IMR-90 (cell line): Measurements from ENCODE around the gene HMGXB3. TPM values are rescaled to one million over a fixed set of nuclear protein-coding genes. Genes with fewer than 3 reads are reported as not detected.

Experiments used
- ATAC-seq: fragments of 200-7000 bp; cut with Tn5 transposase; 2 replicates; pipeline ENCODE4 v1.9.1; 2020; ENCODE audit warnings: low read depth, mild to moderate bottlenecking, moderate library complexity
- BruUV-seq: library from RNA; stranded (reverse); fragments of 400-500 nt; replicated peaks from 2 replicates; lab custom pipeline; 2021; lab: Mats Ljungman, UMichigan
- CTCF ChIA-PET: fragments of 300-600 bp; formaldehyde crosslinking; extraction: SDS; loops from one replicate; lab custom pipeline; 2021; ENCODE audit warnings: antibody characterized with exemption; lab: Yijun Ruan, JAX
- POLR2A ChIA-PET: fragments of 300-600 bp; sonication (Branson Sonifier 250); formaldehyde crosslinking; loops from one replicate; lab custom pipeline; 2022; ENCODE audit warnings: antibody characterized with exemption; ENCODE audit not compliant: unreplicated experiment; lab: Charles Lee
- DNase-seq: peaks from one replicate; pipeline ENCODE4 v3.0.0; 2013
- H2AFZ ChIP-seq: replicated peaks from 2 replicates; pipeline ENCODE3; 2013; ENCODE audit warnings: low read length, mild to moderate bottlenecking; ENCODE audit not compliant: poor library complexity
- H2AK5ac ChIP-seq: 2 replicates; pipeline ENCODE4 v1.6.1; 2013; ENCODE audit warnings: low read depth, low read length, inconsistent platforms
- H2AK9ac ChIP-seq: replicated peaks from 2 replicates; pipeline ENCODE3; 2013; ENCODE audit warnings: mild to moderate bottlenecking, low read depth, low read length, moderate library complexity; ENCODE audit not compliant: poor library complexity
- H2BK120ac ChIP-seq: 2 replicates; pipeline ENCODE4 v1.6.1; 2013; ENCODE audit warnings: low read depth, low read length, inconsistent platforms
- H2BK15ac ChIP-seq: 3 replicates; pipeline ENCODE4 v1.6.1; 2013; ENCODE audit warnings: low read depth, low read length, inconsistent platforms
- H2BK20ac ChIP-seq: 2 replicates; pipeline ENCODE4 v1.6.1; 2013; ENCODE audit warnings: low read depth, mild to moderate bottlenecking, inconsistent platforms, low read length, moderate library complexity
- H2BK5ac ChIP-seq: 2 replicates; pipeline ENCODE4 v1.6.1; 2013; ENCODE audit warnings: mild to moderate bottlenecking, low read depth, low read length, inconsistent platforms; ENCODE audit not compliant: poor library complexity, severe bottlenecking
- H3K14ac ChIP-seq: replicated peaks from 2 replicates; pipeline ENCODE4 v1.6.1; 2013; ENCODE audit warnings: low read depth, low read length, inconsistent platforms
- H3K18ac ChIP-seq: 2 replicates; pipeline ENCODE4 v1.6.1; 2013; ENCODE audit warnings: low read depth, low read length, control low read depth
- H3K23ac ChIP-seq: 2 replicates; pipeline ENCODE4 v1.6.1; 2013; ENCODE audit warnings: low read depth, low read length, inconsistent platforms
- H3K27ac ChIP-seq: 2 replicates; pipeline ENCODE4 v1.5.1; 2013; ENCODE audit warnings: mild to moderate bottlenecking, control low read depth, low read length; ENCODE audit not compliant: insufficient read depth
- H3K27me3 ChIP-seq: 2 replicates; pipeline ENCODE4 v1.6.1; 2013; ENCODE audit warnings: low read length; ENCODE audit not compliant: control insufficient read depth, insufficient read depth
- H3K36me3 ChIP-seq: 2 replicates; pipeline ENCODE4 v1.6.1; 2013; ENCODE audit warnings: low read length, mixed read lengths; ENCODE audit not compliant: control insufficient read depth, insufficient read depth
- H3K4ac ChIP-seq: 2 replicates; pipeline ENCODE4 v1.6.1; 2013; ENCODE audit warnings: low read depth, low read length, inconsistent platforms
- H3K4me1 ChIP-seq: 2 replicates; pipeline ENCODE4 v1.6.1; 2013; ENCODE audit warnings: low read length, mixed read lengths; ENCODE audit not compliant: control insufficient read depth, insufficient read depth
- H3K4me2 ChIP-seq: 2 replicates; pipeline ENCODE4 v1.6.1; 2013; ENCODE audit warnings: low read depth, mild to moderate bottlenecking, control low read depth, low read length, moderate library complexity
- H3K4me3 ChIP-seq: 2 replicates; pipeline ENCODE4 v1.5.1; 2013; ENCODE audit warnings: low read depth, mild to moderate bottlenecking, control low read depth, low read length, moderate library complexity; ENCODE audit not compliant: insufficient read depth
- H3K56ac ChIP-seq: 2 replicates; pipeline ENCODE4 v1.6.1; 2013; ENCODE audit warnings: low read length, inconsistent platforms; ENCODE audit not compliant: insufficient read depth; ENCODE audit errors: extremely low read depth
- H3K79me1 ChIP-seq, 2 experiments: 2 replicates each; pipeline ENCODE4 v1.6.1; 2013; ENCODE audit warnings: low read length in 2 of 2, inconsistent platforms in 1 of 2, low read depth in 1 of 2
- H3K9ac ChIP-seq: 2 replicates; pipeline ENCODE4 v1.6.1; 2013; ENCODE audit warnings: low read depth, low read length, control low read depth
- H3K9me1 ChIP-seq: 2 replicates; pipeline ENCODE4 v1.6.1; 2013; ENCODE audit warnings: low read length, inconsistent platforms; ENCODE audit not compliant: insufficient read depth
- H3K9me3 ChIP-seq: 2 replicates; pipeline ENCODE4 v1.6.1; 2013; ENCODE audit warnings: low read length; ENCODE audit not compliant: control insufficient read depth, insufficient read depth
- H4K20me1 ChIP-seq: 2 replicates; pipeline ENCODE4 v1.6.1; 2013; ENCODE audit warnings: low read length, inconsistent platforms; ENCODE audit not compliant: insufficient read depth
- H4K5ac ChIP-seq: 2 replicates; pipeline ENCODE4 v1.6.1; 2013; ENCODE audit warnings: mild to moderate bottlenecking, low read depth, low read length, control low read depth
- H4K8ac ChIP-seq, 2 experiments: 2 replicates each; pipeline ENCODE4 v1.6.1; 2013; ENCODE audit warnings: low read depth in 2 of 2, low read length in 2 of 2, control low read depth in 1 of 2, inconsistent platforms in 1 of 2
- H4K91ac ChIP-seq: 2 replicates; pipeline ENCODE4 v1.6.1; 2013; ENCODE audit warnings: low read depth, low read length, inconsistent platforms; ENCODE audit not compliant: insufficient read depth
- BHLHE40 ChIP-seq: fragments of 150-350 bp; IDR thresholded peaks from 2 replicates; pipeline ENCODE4 v1.6.1; 2016; ENCODE audit warnings: mild to moderate bottlenecking, low read depth, low read length
- ELK1 ChIP-seq: fragments of 150-350 bp; IDR thresholded peaks from 2 replicates; pipeline ENCODE4 v1.6.1; 2016; ENCODE audit warnings: low read depth, mild to moderate bottlenecking, low read length, moderate library complexity, borderline replicate concordance
- FOS ChIP-seq: fragments of 150-350 bp; IDR thresholded peaks from 2 replicates; pipeline ENCODE4 v1.6.1; 2016; ENCODE audit warnings: low read depth, low read length
- MXI1 ChIP-seq: IDR thresholded peaks from 2 replicates; pipeline ENCODE4 v1.6.1; 2012; ENCODE audit warnings: low read depth, mild to moderate bottlenecking, low read length, moderate library complexity, borderline replicate concordance
- POLR2A ChIP-seq: IDR thresholded peaks from 2 replicates; pipeline ENCODE4 v1.6.1; 2012; ENCODE audit warnings: mild to moderate bottlenecking, low read depth, low read length
- RCOR1 ChIP-seq: IDR thresholded peaks from 2 replicates; pipeline ENCODE4 v1.6.1; 2012; ENCODE audit warnings: mild to moderate bottlenecking, low read length, improper control_type of control experiment; ENCODE audit not compliant: insufficient replicate concordance
- USF2 ChIP-seq: fragments of 150-350 bp; IDR thresholded peaks from 2 replicates; pipeline ENCODE4 v1.6.1; 2017; ENCODE audit warnings: mild to moderate bottlenecking, antibody characterized with exemption, low read length, low read depth
- WGBS, 2 experiments: methylation state at CpG; one replicate each; pipeline versions ENCODE4 v1.1.5 to v1.1.7; 2013; ENCODE audit warnings: missing lambda C conversion rate in 2 of 2; ENCODE audit not compliant: insufficient read length in 1 of 2; ENCODE audit errors: extremely low coverage in 2 of 2; 5-methylcytosine and 5-hydroxymethylcytosine counted together
- dilution Hi-C: fragments of 300-500 bp; cut with HindIII; formaldehyde crosslinking; loops from one replicate; pipeline ENCODE4 v1.14.3; 2018; ENCODE audit warnings: low sequenced_read_pairs; ENCODE audit not compliant: unreplicated experiment
- in situ Hi-C: fragments of 300-500 bp; cut with MboI; formaldehyde crosslinking; loops from 3 replicates; pipeline ENCODE4 v1.14.3; 2019; ENCODE audit warnings: low sequenced_read_pairs, inconsistent platforms, mixed read lengths
- intact Hi-C: fragments of 100-400 bp; cut with micrococcal nuclease; formaldehyde crosslinking; loops from 2 replicates; pipeline ENCODE4 v1.10.0; 2022
- polyA plus RNA-seq, 3 experiments: library from polyadenylated mRNA; depleted of rRNA; stranded (reverse); fragments of >200 nt; gene quantifications; 2 replicates each; pipeline ENCODE4 v1.2.3, GENCODE V29; 2012; ENCODE audit warnings: low replicate concordance in 1 of 3
- total RNA-seq: library from RNA; depleted of rRNA; stranded (reverse); fragments of >200 nt; gene quantifications from 2 replicates; pipeline ENCODE4 v1.2.3, GENCODE V29; 2012

HMGXB3 gene
- total and polyA plus RNA-seq, 2 of the 4 experiments (the other 2 are of a cell fraction), result 27.6 to 30.6 TPM

DNA sequence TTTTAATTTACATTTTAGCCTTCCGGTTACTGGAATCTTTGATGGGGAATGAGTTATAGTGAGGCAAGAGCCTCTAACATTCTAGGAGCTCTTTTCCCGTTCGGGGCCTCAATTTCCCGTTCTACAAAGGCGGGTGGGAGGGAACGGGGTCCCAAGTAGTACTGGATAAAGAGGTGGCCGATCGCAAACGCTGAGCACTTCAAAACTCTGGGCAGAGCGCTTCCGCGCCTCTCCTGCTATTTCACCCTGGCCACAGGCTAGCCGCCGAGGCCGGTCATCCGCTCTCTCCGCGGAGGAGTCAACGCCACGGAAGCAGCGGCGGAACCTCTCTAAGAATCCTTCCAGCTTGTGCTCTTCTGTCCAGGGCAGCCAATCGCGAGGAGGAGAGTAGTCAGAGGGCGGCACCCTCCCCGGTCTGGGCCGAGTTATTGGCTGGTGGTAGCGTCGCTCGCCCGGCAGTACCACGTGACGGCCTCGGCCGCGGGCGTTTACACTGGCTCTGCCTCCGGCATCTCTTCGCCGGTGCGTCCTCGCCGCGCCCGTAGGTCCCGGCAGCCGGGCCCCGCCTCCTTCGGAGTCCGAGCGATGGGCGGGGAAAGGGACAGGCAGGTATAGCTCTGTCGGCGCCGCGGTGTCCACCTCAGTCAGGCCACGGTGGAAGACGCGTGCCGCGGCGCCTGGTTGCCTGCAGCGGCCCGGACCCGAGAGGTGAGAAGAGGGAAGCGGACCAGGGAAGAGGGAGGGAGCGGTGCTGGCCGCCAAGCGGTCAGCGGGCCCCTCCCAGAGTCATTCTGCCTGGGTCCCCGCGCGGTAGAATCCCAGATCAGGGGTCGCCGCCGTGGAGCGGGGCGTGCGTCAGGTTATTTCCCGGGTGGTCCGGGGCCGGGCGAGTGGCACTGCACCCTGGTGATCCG is 40.0 kb upstream of the HMGXB3 start, which contains the start of gene SLC26A2:
SLC26A2 (plus strand) TSS at position 487 of the 914 bp plus-strand sequence. CDS start 16,895 bp downstream, outside the sequence.
- POLR2A ChIA-PET, result interaction anchor here (0.6 to 0.7 kb wide), 4 partner anchors 12 to 122 kb away, joined by 3 to 7 read pairs (median 4); no protein-coding TSS in a partner anchor

More for the DNA sequence above, 40.0 kb upstream of the HMGXB3 start, which contains the start of gene SLC26A2:
- Histone ChIP-seq H2BK120ac (peak within 1 kb of the TSS; percentile 50; the same call in 1 of the 2 replicates), H3K18ac (peak within 1 kb of the TSS; percentile 43), H2AK5ac (peak within 1 kb of the TSS; percentile 69), H3K23ac (peak within 1 kb of the TSS; percentile 67), H4K5ac (peak within 1 kb of the TSS; percentile 58), H2AK9ac (peak within 1 kb of the TSS; percentile 80), H3K9ac (peak within 1 kb of the TSS; percentile 82), H2AFZ (peak within 1 kb of the TSS; percentile 97), H2BK5ac (peak within 1 kb of the TSS; percentile 66), H3K79me1 (peaks cover 0 to 14% of the 10 kb centered on the region in 2 experiments; a peak in 3 of 4 replicates), H2BK15ac (peak within 1 kb of the TSS; percentile 51; the same call in 1 of the 3 replicates), H4K8ac (peak within 1 kb of the TSS; percentile 85 to 91), H3K4me1 (peaks cover 6% of the 10 kb centered on the region), H3K36me3 (no peaks in the 10 kb centered on the region), H3K27ac (peak within 1 kb of the TSS; percentile 70), H3K14ac (peak within 1 kb of the TSS; percentile 87), H3K56ac (peak within 1 kb of the TSS; percentile 54; the same call in 1 of the 2 replicates), H3K27me3 (no peaks in the 10 kb centered on the region), H2BK20ac (0 out of 2 replicates have a peak within 1 kb of the TSS, but pooled peaks have one; percentile 14), H3K9me3 (no peaks in the 10 kb centered on the region), H3K9me1 (peaks cover 7% of the 10 kb centered on the region), H3K4ac (peak within 1 kb of the TSS; percentile 64), H4K20me1 (no peaks in the 10 kb centered on the region), H3K4me3 (peak within 1 kb of the TSS; percentile 87), H3K4me2 (peak within 1 kb of the TSS; percentile 96), H4K91ac (peak within 1 kb of the TSS; percentile 81)
- TF ChIP-seq USF2 (peak; percentile 98), FOS (peak; percentile 77), ELK1 (no peak), MXI1 (peak; percentile 71; the same call in 1 of the 2 replicates), POLR2A (peak; percentile 89), BHLHE40 (peak; percentile 7; the same call in 1 of the 2 replicates), RCOR1 (no peak)
- ATAC-seq (peak; percentile 100), DNase-seq (peak; percentile 97)
- in situ Hi-C loops, result no loop called here
- 0% methylated on average over 29 of the region's 84 CpGs; no CpG with 5 or more reads in 1 of the 2 experiments for WGBS, 2 experiments
- CTCF ChIA-PET, result interaction anchor here (1.0 to 2.7 kb wide), 6 partner anchors 30 to 127 kb away, joined by 4 to 15 read pairs (median 6); no protein-coding TSS in a partner anchor
- intact Hi-C loops, result loop anchor here (1.0 to 5.0 kb wide), 2 partner anchors 108 to 324 kb away; no protein-coding TSS in a partner anchor
- dilution Hi-C loops, result no loop called here
- no TSS peak for BruUV-seq
